Measurements from ENCODE around the gene ZDHHC24.

DNA sequence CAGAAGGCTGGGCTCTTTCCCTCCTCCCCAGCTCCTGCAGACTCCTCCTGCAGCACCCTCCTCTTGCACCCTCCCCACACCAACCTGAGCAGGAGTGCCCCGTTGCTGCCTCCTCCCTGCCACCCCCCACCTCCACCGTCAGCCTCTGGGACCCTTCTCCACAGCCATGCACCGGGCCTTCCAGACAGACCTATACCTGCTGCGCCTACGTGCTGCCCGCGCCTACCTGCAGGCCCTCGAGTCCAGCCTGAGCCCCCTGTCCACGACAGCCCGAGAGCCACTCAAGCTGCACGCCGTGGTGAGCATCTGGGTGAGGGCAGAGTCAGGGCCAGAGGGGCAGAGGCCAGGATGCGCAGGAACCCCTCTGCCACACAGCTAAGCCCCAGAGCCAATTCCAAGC, 16.2 kb downstream of the ZDHHC24 start:
- TF ChIP-seq, protein P1, sequence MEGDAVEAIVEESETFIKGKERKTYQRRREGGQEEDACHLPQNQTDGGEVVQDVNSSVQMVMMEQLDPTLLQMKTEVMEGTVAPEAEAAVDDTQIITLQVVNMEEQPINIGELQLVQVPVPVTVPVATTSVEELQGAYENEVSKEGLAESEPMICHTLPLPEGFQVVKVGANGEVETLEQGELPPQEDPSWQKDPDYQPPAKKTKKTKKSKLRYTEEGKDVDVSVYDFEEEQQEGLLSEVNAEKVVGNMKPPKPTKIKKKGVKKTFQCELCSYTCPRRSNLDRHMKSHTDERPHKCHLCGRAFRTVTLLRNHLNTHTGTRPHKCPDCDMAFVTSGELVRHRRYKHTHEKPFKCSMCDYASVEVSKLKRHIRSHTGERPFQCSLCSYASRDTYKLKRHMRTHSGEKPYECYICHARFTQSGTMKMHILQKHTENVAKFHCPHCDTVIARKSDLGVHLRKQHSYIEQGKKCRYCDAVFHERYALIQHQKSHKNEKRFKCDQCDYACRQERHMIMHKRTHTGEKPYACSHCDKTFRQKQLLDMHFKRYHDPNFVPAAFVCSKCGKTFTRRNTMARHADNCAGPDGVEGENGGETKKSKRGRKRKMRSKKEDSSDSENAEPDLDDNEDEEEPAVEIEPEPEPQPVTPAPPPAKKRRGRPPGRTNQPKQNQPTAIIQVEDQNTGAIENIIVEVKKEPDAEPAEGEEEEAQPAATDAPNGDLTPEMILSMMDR (IDR thresholded peaks at IDR 0.05) = no peak
- TF ChIP-seq, protein P2, sequence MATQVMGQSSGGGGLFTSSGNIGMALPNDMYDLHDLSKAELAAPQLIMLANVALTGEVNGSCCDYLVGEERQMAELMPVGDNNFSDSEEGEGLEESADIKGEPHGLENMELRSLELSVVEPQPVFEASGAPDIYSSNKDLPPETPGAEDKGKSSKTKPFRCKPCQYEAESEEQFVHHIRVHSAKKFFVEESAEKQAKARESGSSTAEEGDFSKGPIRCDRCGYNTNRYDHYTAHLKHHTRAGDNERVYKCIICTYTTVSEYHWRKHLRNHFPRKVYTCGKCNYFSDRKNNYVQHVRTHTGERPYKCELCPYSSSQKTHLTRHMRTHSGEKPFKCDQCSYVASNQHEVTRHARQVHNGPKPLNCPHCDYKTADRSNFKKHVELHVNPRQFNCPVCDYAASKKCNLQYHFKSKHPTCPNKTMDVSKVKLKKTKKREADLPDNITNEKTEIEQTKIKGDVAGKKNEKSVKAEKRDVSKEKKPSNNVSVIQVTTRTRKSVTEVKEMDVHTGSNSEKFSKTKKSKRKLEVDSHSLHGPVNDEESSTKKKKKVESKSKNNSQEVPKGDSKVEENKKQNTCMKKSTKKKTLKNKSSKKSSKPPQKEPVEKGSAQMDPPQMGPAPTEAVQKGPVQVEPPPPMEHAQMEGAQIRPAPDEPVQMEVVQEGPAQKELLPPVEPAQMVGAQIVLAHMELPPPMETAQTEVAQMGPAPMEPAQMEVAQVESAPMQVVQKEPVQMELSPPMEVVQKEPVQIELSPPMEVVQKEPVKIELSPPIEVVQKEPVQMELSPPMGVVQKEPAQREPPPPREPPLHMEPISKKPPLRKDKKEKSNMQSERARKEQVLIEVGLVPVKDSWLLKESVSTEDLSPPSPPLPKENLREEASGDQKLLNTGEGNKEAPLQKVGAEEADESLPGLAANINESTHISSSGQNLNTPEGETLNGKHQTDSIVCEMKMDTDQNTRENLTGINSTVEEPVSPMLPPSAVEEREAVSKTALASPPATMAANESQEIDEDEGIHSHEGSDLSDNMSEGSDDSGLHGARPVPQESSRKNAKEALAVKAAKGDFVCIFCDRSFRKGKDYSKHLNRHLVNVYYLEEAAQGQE (IDR thresholded peaks at IDR 0.05; ENCODE audit: insufficient read depth in 1 of 2, low read depth in 2 of 2, low read length in 1 of 2) = no peak
- TF ChIP-seq POLR2AphosphoS5 (IDR thresholded peaks at IDR 0.05; ENCODE audit: low read depth, low read length) = no peak

Data from Panc1 (cell line).